GM03348 (cell line): ENCODE results near the gene WDR54.
A peak's percentile ranks its signal among the peaks of the same experiment; 100 is the strongest.
"Not testable (repeated sequence)": the region's sequence is repeated elsewhere in the genome, so short reads cannot be mapped to it uniquely, and the experiment has no call there.

Experiments used
- DNase-seq: peaks from one replicate; pipeline ENCODE4 v3.0.0; 2012; ENCODE audit warnings: low spot score

Gene WDR54

DNA sequence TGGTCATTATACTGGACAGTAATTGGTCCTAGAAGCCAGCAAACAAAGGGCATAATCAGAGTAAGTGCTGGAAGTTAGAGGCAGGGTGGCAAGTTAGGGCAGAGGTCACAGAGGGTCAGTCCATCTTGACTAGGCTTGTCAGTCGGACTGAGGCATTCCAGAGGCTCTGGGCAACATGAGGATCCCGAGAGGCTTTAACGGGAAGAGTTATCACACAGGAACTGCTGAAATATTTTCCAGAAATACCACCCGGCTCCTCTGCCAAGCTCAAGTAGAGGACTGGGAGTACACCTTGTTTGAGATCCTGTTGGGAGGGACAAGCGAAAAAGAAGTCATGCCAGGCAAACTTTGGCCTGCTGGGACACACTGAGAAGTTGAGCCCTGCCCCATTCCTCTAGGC is 13.8 kb upstream of the WDR54 start:
- no peak for DNase-seq

DNA sequence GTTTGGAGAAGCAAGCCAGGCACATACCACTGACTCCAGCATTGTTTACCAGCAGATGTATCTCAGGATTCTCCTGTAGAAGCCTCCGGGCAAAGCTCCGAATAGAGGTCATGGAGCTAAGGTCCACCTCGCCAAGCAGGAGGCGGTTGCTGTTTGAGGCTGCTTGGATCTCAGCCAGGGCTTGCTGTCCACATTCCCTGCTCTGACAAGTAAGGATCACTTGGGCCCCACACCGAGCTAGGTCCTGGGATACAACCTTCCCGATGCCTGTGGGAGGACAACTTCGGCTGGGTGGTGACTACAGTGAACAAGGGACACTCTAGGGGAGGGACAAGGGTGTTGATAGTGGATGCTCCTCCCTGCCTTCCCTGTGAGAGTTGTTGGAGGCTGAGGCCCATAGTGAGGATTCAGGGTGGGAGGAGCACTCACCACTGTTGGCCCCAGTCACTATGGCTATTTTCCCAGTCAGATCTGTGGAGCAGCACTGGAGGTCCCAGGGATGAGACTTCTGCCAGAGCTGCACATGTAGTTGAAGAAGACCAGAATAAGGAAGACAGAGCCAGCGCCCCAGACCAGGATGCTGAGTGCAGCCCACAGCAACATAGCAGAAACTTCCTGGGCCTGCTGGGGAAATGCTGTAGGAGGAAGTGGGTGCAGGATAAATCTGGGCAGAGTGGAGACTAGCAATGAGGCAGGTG is 8.4 kb upstream of the WDR54 start:
- DNase-seq, result no peak

DNA sequence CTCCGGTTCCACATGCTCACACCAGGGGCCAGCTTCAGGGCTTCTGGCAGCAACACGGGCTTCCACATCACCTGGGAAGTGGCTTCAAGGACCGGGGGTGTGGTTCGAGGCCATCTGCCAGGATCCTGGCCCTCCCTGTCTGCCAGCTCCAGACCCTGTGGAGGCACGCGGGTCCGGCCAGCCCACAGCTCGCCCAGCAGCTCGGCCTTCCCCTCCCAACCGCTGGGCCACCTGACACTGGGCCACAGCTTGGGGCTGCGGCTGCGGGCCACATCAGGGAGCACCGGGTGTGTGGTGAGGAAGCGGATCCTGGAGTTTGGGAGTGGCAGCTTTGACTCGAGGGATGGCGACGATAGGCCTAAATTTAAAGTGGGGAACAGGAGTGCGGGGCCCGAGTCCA is 7.1 kb upstream of the WDR54 start:
- DNase-seq, result no peak

DNA sequence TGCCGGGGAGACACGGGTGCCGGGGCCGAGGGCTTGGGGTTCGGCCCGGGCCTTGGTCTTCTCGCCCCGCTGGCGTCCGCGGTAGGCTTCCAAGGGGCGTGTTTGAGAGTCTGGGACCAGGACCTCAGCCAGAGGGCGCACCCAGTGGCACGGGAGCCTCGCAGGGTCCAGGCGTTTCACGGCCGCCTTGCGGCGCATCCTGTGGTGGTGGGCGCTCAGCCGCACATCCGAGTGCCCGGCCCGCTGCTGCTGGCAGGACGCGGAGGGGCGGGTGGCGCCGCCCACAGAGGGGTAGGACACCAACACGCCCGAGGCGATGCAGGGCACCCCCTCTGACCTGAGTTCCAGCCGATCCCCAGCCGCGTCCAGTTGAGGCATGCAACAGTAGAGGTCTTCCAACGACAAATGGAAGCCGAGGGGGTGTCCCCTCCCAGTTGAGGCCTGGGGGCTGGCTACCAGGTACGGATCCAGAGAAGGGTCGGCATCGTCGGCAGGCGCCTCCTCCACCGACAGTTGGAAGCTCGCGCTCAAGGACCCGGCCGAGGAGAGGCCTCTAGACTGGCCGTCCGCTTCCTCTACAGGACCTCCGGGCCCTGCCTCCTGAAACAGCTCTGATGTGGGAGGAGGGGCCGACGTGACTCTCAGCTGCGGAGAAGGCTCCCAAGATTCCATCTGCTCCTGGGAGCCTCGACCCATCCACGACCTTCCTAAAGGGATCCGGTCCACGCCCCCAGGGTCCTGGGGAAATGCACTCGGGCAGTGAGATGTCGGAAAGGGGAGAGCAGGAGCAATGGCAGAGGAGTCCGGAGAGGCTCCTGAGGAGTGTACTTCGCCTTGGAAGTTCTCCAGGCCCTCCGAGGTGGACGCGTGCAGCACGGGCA is 6.4 kb upstream of the WDR54 start:
- peak; percentile 71 for DNase-seq

DNA sequence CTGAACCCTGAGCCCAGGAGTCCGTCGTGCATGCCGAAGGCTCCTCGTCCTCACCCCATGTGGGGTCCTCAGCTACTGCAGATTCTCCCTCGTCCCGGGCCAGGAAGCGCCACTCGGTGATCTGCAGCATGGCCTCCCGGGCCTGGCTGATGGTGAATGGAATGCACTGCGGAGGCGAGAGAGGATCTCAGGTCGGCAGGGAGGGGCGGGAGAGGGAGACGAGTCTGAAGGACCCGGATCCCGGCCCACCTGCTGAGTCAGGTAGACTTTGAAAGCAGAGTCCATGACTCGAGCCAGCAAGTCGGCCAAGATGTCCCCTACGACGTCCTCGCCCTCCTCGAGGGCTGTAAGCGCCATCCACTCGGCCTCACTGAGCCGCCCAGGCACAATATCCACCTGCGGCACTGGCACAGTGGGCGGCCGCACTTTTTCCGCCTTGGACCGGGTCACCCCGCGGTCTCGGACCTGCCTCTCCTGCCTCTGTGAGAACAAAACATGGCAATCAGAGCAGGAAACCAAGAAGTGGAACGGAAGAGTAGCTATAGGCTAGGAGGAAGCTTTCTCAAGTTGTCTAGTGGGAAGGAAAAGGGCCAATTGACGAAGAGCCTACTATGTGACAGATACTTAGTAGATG is 5.7 kb upstream of the WDR54 start:
- no peak for DNase-seq

DNA sequence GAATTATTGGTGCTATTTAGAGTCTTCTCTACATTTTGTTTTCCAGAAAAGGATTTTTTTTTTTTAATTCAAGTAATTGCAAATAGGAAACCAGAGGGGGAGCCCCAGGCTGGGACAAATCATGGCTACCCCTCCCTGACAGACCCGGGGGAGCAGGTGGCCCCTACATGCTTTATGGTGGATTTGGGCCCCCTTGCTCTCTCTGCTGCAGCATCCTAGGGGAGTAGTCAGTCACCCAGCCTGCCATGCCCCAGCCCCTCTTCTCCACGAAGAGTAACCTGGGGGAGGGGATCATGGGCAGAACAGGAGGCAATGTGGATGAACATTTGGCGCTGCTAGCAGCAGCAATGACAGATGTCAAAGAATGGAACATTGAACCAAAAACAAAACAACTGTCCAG is 4.8 kb upstream of the WDR54 start:
- no peak for DNase-seq

DNA sequence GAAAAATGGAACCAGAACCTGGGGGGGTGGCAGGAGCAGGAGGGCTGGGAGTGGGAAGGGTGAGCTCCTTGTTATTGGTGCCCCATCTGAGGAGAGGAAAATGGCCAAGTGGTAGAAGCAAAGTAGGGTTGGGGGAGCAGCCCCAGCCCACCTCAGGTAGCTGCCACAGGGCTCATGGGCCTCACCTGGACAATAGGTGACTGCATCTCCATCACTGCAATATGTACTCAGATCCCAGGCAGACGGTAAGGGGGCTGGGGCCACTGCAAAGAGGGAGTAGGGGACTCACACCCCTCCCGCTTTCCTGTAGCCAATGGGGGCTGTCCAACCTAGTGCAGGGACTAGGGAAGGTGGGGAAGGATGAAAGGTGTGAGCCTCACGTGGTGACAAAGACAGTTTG is 4.3 kb upstream of the WDR54 start:
- no peak for DNase-seq

DNA sequence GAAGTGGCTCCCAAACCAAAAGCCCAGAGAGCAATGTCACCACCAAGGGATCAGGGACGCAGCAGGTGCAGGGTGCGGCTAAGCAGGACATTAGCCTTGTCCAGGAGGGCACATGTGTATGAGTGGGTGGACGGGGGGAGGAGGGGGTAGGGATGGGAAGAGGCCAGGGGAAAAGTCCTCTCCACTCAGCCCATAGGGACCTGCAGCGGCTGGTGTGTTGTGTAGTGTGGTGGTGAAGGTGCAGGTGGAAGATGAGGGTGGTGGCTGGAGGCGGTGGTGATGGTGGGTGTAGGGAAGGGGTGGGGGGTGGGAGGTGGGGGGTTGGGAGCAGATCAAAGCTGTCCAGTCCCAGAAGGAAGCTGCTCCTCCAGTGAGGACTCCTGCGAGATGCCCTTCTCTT is 3.8 kb upstream of the WDR54 start:
- no peak for DNase-seq

DNA sequence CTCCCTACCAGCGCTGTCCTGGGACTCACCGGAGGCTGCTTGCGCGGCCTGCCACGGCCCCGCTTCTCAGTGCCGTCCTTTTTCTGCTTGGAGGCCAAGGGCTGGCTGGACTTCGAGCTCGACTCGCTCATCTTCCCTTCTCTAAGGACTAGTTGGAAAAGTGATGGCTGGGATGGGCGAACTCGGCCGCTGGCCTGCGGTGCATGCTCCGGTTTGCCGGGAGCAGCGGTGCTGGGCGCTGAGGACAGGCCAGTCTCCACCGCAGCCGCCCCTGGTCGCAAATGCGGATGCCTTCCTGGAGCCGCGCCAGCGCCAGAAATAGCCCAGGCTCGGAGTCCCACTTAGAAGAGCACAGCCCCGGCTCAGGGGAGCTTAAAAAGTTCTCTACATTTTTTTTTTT is 3.2 kb upstream of the WDR54 start:
- no peak for DNase-seq

DNA sequence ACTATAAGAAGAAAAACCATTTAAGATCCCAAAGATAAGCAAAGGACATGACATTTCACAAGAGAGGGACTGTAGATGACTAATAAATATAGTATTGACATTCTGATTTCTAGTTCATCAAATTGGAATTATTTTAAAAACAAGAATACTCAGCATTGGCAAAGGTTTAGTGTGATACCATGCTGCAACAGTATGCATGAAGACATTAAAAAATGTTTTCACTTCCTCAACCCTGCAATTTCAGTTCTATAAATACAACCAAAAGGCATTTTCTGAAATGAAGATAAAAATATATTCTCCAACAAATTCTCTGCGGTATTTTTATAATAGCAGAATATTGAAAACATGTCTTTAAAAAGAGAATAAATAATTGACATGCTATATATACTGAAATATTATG is 2.2 kb upstream of the WDR54 start:
- no peak for DNase-seq

DNA sequence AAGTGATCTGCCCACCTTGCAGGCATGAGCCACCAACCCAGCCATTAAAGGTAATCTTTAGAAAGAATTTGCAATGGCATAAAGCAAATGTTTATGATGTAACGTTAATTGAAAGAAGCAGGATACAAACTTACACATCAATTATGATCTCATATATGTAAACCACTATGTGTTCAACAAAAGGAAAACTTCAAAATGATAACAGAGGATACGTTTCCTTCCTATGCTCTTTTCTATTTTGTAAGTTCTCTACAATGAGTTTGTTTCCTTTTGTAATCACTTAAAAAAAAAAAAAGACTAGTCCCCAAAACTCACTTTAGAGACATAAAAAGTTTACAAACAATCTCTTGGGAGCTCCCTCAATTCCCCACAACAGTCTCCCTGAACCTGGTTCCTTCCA is 1.5 kb upstream of the WDR54 start:
- DNase-seq, result no peak

DNA sequence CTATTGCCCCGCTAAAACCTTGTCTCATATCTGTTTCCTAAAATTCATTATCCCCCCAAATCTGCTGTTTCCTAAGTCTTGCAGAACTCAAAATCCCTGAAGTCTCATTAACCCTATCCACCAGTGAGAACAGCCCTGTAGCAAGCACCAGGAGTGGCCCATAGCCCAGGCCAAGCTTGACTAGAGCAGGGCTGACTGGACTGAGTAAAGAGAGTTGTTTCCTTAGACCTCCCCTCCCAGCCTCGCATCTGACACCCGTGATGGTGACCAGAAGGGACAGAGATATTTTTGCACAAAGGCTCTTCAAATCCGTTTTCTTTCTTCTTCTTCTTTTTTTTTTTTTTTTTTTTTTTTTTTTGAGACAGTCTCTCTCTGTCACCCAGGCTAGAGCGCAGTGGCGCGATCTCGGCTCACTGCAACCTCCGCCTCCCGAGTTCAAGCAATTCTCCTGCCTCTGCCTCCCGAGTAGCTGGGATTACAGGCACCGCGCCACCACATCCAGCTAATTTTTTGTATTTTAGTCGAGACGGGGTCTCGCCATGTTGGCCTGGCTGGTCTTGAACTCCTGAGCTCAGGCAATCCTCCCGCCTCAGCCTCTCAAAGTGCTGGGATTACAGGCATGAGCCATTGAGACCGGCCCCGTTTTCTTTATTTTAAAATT is 957 bp upstream of the WDR54 start:
- not testable (repeated sequence) for DNase-seq

DNA sequence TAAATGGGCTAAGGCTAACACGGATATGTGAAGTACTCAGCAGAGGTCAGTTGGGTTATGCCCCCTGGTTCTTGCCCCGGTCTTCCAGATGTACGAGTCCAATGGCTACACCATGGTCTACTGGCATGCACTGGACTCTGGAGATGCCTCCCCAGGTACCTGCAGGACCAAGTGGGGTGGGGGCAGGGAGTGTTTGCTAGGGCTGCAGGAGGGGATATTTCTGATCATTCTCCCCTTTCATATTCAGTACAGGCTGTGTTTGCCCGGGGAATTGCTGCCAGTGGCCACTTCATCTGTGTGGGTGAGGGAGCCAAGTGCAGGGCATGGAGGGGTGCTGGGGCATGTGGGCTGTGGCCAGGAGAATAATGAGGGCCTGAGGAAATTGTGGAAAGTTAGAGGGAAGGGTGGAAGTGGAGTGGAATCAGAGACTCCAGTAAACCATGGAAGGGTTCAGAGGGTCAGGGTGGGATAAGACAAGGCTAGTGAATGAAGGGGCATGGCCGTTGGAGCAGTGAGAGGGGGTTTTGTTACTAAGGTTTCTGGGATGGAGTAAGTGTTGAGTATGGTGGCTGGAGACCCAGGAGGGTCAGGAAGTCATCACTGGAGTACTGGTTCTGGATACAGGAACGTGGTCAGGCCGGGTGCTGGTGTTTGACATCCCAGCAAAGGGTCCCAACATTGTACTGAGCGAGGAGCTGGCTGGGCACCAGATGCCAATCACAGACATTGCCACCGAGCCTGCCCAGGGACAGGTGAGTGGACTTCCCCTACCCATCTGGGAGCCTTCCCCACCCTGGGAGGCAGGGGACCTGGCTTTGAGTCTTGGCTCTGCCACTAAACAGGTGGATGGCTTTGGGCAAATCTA is 1.9 kb downstream of the WDR54 start:
- no peak for DNase-seq

DNA sequence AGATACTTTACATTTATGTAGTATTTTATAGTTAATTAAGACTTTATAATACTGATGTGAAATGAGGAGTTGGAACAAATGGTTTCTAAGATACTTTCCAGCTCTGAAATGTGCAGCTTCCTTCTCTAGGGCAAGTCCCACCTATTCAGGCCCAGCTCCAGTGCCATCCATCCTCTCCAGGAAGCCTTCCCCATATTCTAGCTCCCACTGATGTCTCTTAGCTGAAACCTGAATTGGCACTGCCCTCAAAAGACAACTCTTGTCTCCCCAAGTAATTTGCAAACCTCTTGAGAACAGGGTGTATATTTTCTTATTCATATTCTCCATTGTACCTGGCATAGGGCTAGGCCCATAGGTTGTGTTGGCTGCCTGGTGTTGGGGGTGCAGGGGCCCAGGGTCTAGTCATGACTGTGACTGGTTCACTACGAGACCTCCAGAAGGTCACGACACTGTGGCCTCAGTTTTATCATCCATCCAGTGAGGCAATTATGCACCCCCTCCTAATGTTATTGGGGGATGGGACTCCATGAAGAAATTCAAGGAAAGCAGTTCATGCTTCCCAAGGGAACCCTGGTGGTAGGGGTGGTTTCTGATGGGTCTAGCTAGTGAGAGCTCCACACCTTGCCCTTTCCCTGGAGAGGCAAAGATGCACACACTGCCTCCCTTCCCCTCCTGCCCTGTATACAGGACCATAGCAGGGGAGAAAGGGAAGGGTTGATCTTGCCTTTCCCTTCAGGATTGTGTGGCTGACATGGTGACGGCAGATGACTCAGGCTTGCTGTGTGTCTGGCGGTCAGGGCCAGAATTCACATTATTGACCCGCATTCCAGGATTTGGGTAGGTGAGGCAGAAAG is 2.8 kb downstream of the WDR54 start:
- DNase-seq, result no peak

DNA sequence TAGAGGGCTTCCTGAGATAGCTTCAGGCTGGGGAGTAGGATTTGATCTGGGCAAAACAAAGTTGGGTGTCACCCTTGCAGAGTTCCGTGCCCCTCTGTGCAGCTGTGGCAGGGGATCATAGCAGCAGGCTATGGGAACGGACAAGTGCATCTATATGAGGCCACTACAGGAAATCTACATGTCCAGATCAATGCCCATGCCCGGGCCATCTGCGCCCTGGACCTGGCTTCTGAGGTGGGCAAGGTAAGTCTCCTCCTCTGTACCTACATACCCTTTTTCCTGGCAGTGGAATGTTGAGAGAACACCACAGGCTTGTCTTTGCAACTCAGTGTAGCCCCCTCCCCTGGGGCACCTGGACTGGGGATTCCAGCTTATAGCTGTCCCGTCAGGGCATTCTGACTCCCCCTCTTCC is 3.5 kb downstream of the WDR54 start:
- DNase-seq, result no peak

DNA sequence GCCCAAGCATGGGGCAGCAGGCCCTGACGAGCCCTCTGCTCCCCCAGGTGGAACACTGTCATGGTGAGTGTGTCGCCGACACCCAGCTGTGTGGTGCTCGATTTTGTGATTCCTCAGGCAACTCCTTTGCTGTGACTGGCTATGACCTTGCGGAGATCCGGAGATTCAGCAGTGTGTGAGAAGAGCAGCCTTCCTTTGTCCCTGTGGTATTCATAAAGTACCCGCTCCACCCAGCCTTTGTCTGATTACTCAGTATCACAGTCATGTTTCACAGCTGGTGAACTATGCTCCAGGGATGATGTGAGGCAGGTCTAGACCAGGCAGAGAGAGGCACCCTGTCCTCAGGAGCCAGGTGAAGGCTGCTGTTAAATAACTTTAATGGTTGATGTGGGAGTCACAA is 4.0 kb downstream of the WDR54 start:
- DNase-seq, result no peak

DNA sequence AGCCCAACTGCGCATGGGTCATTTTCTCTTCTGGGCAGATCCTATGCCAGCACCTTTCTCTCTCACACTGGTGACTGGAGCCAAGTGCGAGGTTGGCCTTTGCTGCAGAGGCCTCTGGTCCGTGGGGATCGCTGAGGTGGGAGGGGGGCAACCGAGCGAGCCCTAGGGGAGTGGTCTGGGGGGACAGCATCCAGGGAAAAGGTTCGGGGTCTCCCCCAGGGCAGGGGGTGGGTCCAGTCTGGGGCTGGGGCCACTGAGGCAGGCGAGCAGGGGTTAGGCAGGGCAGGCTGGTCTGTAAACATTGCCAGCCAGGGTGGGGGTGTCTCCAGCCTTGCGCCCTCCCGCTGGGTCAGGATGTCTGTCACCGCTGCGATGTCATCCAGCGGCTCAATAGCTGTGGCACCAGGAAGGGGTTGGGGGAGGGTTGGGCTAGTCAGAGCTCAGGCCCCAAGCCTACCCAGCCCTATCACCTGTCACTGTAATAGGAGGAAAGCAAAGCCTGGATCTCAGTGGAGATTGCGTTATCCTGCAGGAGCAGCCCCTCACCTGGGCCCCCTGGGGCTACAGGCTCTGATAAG is 4.7 kb downstream of the WDR54 start:
- no peak for DNase-seq

DNA sequence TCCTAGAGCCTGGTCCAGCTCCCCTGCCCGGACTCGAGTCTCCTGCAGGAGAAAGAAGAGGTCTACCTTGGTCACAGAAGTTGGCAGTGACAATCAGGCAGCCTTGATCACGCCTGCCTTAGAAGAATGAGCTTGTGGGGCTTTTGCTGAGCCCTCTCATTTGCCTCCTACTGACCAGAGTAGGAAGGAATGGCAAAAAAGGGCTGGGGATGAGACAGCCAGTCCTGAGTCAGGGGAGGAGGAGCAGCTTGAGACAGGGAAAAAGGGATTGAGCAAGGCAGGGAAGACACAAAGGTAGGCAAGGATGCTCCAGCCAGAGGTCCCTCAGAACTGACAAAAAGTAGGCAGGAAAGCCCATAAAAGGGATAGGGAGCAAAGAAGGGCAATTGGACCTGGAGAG is 6.0 kb downstream of the WDR54 start:
- DNase-seq, result no peak

DNA sequence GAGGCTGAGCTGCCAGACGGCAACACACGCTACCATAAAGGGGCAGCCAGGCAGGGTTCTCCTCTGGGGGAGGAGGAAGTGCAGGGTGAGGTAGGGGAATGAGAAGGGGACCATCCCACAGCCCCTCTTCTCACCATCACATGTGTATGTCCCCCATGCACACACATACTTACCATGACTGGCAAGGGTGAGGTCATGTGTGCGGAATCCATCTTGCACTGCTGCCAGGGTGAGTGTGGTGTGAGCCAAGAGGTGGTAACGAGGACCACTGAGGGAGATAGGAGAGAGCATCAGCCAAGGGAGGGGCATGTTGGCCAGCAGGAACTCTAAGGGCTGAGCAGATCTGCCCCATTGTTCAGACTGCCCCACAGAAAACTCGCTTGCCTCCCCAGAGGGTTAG is 7.1 kb downstream of the WDR54 start:
- no peak for DNase-seq
